Natural killer cell (primary cell): ENCODE data around the gene DDN. TPM values are rescaled to one million over a fixed set of nuclear protein-coding genes. Genes with fewer than 3 reads are reported as not detected.

ENCODE experiments used
- ATAC-seq, 3 donors: fragments of 150-1000 bp in 2 of 3; fragments of 200-7000 bp in 1 of 3; cut with Tn5 transposase; 1 replicate in 1 of 3; 2 replicates in 2 of 3; pipeline ENCODE4 v1.10.0; 2021; ENCODE audit warnings: mild to moderate bottlenecking in 2 of 3, moderate library complexity in 2 of 3
- DNase-seq, 2 donors: peaks; one replicate each; pipeline versions ENCODE4 v3.0.0 to v3.0.0-alpha.2; 2013 to 2021; ENCODE audit warnings: mixed read lengths in 1 of 2
- H3K27ac ChIP-seq: one replicate; pipeline ENCODE4 v1.5.1; 2013; ENCODE audit warnings: mild to moderate bottlenecking, low read length
- H3K27me3 ChIP-seq: one replicate; pipeline ENCODE4 v1.6.1; 2013; ENCODE audit warnings: low read length; ENCODE audit not compliant: control insufficient read depth, insufficient read depth
- H3K36me3 ChIP-seq: one replicate; pipeline ENCODE4 v1.6.1; 2013; ENCODE audit warnings: low read length; ENCODE audit not compliant: control insufficient read depth, insufficient read depth
- H3K4me1 ChIP-seq: one replicate; pipeline ENCODE4 v1.6.1; 2013; ENCODE audit warnings: low read length; ENCODE audit not compliant: control insufficient read depth, insufficient read depth
- H3K4me3 ChIP-seq: one replicate; pipeline ENCODE4 v1.5.1; 2013; ENCODE audit warnings: low read length
- H3K9me3 ChIP-seq: one replicate; pipeline ENCODE4 v1.6.1; 2013; ENCODE audit warnings: low read length; ENCODE audit not compliant: control insufficient read depth, insufficient read depth
- H3K27ac Mint-ChIP-seq, 2 donors: one replicate each; pipeline ENCODE4 v1.8.0; 2022; ENCODE audit warnings: mild to moderate bottlenecking in 2 of 2, mixed read lengths in 2 of 2, moderate library complexity in 1 of 2
- H3K27me3 Mint-ChIP-seq, 2 donors: one replicate each; pipeline ENCODE4 v1.8.0; 2022; ENCODE audit warnings: low read depth in 2 of 2, mixed read lengths in 2 of 2
- H3K36me3 Mint-ChIP-seq: one replicate; pipeline ENCODE4 v1.8.0; 2022; ENCODE audit warnings: mixed read lengths
- H3K4me1 Mint-ChIP-seq, 2 donors: one replicate each; pipeline ENCODE4 v1.8.0; 2022; ENCODE audit warnings: mixed read lengths in 2 of 2
- H3K4me3 Mint-ChIP-seq: one replicate; pipeline ENCODE4 v1.8.0; 2022; ENCODE audit warnings: mild to moderate bottlenecking, moderate library complexity, mixed read lengths
- H3K9me3 Mint-ChIP-seq, 2 donors: one replicate each; pipeline ENCODE4 v1.8.0; 2022; ENCODE audit warnings: mixed read lengths in 2 of 2
- WGBS: methylation state at CpG from one replicate; pipeline ENCODE4 v1.1.7; 2013; ENCODE audit warnings: missing lambda C conversion rate; ENCODE audit not compliant: insufficient coverage; 5-methylcytosine and 5-hydroxymethylcytosine counted together
- intact Hi-C: fragments of 100-400 bp; cut with micrococcal nuclease; formaldehyde crosslinking; loops from one replicate; pipeline ENCODE4 v1.14.2; 2022
- total RNA-seq, 4 donors: library from RNA; stranded (reverse); fragments of 120-200 nt in 1 of 4; gene quantifications; one replicate each; pipeline versions ENCODE4 v1.2.3 to v1.2.4, GENCODE V29; 2013 to 2022
- TF ChIP-seq, protein P1 (sequence below): fragments of 200-600 bp; IDR thresholded peaks from one replicate; pipeline ENCODE4 v1.8.0; 2022; ENCODE audit warnings: antibody characterized with exemption

The DDN gene
- total RNA-seq, 3 donors from 2014 or later (not counting 1 experiment from before 2014, with no cell fraction given): 1.1 to 3.4 (median 1.4) TPM

DNA sequence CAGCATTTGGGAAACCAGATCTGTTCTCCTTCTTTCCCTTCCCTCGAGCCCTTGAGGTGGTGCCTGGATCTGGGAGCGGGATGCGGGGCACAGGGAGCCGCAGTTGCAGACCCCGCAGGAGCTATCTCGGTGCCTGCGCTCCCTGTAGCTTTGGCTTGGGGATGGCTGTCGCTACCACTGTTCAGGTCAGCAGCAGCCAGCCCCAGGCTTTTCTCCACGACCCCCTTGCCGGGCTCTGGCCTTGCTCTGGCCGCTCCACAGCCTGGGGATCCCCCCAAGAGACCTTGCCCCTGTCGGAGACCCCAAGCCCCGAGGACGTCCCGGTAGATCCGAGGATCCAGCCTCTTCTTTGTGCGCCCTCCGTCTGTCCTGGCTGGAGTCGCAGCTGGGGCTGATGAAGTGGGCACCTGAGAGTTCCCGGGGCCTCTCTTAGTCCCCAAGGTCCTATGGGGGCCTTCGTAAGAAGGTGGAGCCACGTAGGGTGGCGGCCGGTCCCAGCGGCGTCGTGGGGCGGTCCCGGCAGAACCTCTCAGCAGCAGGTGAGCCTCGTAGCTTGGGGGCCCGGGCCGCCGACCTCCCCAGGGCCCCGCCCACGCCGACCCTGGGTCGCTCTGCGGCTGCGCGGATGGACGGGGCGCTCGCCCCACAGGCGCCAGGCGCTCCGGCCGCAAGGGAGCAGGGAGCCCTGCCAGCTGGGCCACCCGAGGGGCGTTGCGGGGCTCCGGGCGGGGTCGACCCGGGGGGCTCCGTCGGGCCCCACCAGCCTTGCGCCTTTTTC is 1.3 kb downstream of the DDN start:
- Mint-ChIP-seq H3K27ac (peak overlapping the region in 1 of 2 donors; percentile 86), H3K9me3 (no peaks in the 10 kb centered on the region), H3K4me3 (peak overlapping the region; percentile 77), H3K27me3 (peaks cover 35 to 67% of the 10 kb centered on the region in 2 donors), H3K4me1 (peaks cover 29 to 51% of the 10 kb centered on the region in 2 donors), H3K36me3 (peaks cover 10% of the 10 kb centered on the region)
- DNase-seq (peak in 1 of 2 donors; percentile 52), ATAC-seq (peak in 1 of 3 donors; percentile 21)
- no peak overlapping the region for H3K27ac ChIP-seq
- WGBS: 3% methylated on average over 57 of the region's 57 CpGs
- intact Hi-C loops: loop anchor here (2.0 to 5.0 kb wide), 3 partner anchors 21 to 66 kb away; partner anchors contain the start of gene PRKAG1
- TF ChIP-seq, protein P1, sequence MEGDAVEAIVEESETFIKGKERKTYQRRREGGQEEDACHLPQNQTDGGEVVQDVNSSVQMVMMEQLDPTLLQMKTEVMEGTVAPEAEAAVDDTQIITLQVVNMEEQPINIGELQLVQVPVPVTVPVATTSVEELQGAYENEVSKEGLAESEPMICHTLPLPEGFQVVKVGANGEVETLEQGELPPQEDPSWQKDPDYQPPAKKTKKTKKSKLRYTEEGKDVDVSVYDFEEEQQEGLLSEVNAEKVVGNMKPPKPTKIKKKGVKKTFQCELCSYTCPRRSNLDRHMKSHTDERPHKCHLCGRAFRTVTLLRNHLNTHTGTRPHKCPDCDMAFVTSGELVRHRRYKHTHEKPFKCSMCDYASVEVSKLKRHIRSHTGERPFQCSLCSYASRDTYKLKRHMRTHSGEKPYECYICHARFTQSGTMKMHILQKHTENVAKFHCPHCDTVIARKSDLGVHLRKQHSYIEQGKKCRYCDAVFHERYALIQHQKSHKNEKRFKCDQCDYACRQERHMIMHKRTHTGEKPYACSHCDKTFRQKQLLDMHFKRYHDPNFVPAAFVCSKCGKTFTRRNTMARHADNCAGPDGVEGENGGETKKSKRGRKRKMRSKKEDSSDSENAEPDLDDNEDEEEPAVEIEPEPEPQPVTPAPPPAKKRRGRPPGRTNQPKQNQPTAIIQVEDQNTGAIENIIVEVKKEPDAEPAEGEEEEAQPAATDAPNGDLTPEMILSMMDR: no peak
- H3K4me1 ChIP-seq: peaks cover 47% of the 10 kb centered on the region
- peaks cover 14% of the 10 kb centered on the region for H3K36me3 ChIP-seq
- peaks cover 49% of the 10 kb centered on the region for H3K27me3 ChIP-seq
- no peaks in the 10 kb centered on the region for H3K9me3 ChIP-seq
- peak overlapping the region; percentile 7 for H3K4me3 ChIP-seq

DNA sequence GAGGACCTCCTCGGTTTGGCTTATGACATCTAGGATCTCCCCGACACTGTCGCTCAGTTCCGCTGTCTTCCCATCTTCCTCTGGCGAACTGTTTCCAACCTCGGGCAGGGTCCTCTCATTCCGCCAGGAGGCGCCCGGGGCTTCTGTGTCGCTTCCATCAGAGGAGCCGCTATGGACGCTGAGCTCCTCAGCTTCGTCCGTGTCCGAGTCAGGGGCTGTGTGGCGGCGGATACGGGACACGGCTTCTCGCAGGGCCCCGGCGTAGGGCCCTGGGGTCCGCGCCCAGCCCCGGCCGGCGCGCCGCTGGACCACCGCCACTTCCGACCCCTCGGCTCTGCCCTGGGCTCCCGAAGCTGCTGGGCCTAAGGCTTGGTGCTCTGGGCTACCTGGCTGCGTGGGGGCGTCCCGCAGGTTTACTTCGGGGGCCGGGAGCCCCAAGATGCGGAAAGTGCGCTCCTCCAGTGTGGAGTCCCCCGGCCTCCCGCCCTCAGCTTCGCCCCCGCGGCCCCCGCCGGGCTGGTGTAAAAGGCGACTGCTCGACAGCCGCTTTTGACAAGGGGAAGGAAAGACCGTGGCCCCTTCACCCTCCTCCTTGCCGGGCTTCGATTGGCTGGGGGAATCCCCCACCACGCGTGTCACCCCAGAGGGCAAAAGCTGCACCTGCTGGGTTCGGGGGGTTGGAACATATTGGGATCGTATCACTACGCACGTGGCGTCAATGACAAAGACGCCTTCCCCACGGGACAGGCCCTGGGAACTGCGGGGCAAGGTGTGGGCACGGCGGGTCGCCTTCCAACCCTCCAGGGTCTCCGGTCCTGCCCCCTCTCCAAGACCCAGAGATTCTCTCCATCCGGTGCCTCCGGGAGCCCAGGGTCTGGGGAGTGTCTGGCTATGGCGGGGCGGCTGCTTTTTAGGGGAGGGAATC is 2.1 kb downstream of the DDN start:
- Mint-ChIP-seq H3K9me3 (no peaks in the 10 kb centered on the region), H3K4me3 (peak overlapping the region; percentile 77), H3K36me3 (peaks cover 1% of the 10 kb centered on the region), H3K27me3 (peaks cover 35 to 61% of the 10 kb centered on the region in 2 donors), H3K27ac (peak overlapping the region; percentile 21 to 86), H3K4me1 (peaks cover 29 to 51% of the 10 kb centered on the region in 2 donors)
- peaks cover 6% of the 10 kb centered on the region for H3K36me3 ChIP-seq
- TF ChIP-seq, protein P1: peak; percentile 58
- no peak overlapping the region for H3K27ac ChIP-seq
- H3K9me3 ChIP-seq: no peaks in the 10 kb centered on the region
- 4% methylated on average over 69 of the region's 71 CpGs for WGBS
- H3K4me3 ChIP-seq: peak overlapping the region; percentile 23
- ATAC-seq (peak; percentile 74 to 84 (median 78)), DNase-seq (peak; percentile 60 to 83)
- peaks cover 51% of the 10 kb centered on the region for H3K27me3 ChIP-seq
- intact Hi-C loops: loop anchor here (2.0 to 5.0 kb wide), 3 partner anchors 22 to 65 kb away; partner anchors contain the start of gene PRKAG1
- H3K4me1 ChIP-seq: peaks cover 47% of the 10 kb centered on the region

DNA sequence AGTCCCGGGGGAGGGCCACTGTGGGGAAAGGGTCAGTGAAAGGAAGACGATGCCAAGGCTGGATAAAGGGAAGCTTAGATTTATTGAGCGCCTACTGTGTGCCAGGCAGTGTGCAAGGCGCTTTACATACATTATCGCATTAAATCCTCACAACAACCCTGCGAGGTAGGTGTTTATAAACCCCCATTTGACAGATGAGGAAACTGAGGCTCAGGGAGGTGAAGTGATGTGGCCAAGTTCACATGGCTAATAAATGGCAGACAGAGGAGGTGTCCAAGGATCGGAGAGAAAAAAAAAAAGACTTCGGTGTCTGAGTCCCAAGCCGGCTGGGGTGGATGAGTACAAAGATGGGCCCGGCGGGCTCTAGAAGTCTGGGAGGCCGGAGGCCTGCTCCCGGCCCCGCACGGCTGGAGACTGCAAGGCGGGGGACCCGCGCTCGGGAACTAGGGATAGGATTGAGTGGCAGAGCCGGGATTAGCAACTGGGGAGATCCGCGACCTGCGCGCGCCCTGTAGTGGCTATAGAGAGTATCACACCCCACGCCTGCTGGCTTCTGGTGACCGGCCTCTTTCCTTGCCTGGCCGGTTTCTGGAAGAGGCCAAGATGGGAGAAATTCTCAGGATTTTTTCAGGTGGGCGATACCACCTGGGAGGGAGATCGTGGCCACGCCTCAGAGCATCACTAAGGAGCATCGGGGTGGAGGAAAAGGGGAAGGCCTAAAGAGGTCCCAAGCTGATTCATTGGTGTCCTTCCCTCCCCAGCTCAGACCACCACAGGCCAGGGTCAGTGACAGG is 3.9 kb downstream of the DDN start:
- no peak overlapping the region for H3K4me3 ChIP-seq
- peak overlapping the region; percentile 62 to 65 for H3K27ac Mint-ChIP-seq
- H3K36me3 ChIP-seq: no peaks in the 10 kb centered on the region
- intact Hi-C loops: loop anchor here (5.0 kb wide), 2 partner anchors 47 to 63 kb away; no protein-coding TSS in a partner anchor
- TF ChIP-seq, protein P1: peak; percentile 76
- H3K4me1 Mint-ChIP-seq: peaks cover 28 to 42% of the 10 kb centered on the region in 2 donors
- no peaks in the 10 kb centered on the region for H3K36me3 Mint-ChIP-seq
- peak; percentile 53 to 71 for DNase-seq
- H3K27ac ChIP-seq: no peak overlapping the region
- no peaks in the 10 kb centered on the region for H3K9me3 Mint-ChIP-seq
- H3K4me1 ChIP-seq: peaks cover 45% of the 10 kb centered on the region
- H3K27me3 Mint-ChIP-seq: peaks cover 23 to 60% of the 10 kb centered on the region in 2 donors
- peaks cover 41% of the 10 kb centered on the region for H3K27me3 ChIP-seq
- ATAC-seq: peak; percentile 37 to 48 (median 44)
- 5% methylated on average over 27 of the region's 32 CpGs for WGBS
- H3K9me3 ChIP-seq: no peaks in the 10 kb centered on the region
- H3K4me3 Mint-ChIP-seq: peak overlapping the region; percentile 79
